ENCODE data around the gene RPS6KA4. TPM values are rescaled to one million over a fixed set of nuclear protein-coding genes. Genes with fewer than 3 reads are reported as not detected.
A peak's percentile ranks its signal among the peaks of the same experiment; 100 is the strongest.
"Not testable (repeated sequence)": the region's sequence is repeated elsewhere in the genome, so short reads cannot be mapped to it uniquely, and the experiment has no call there.

Gene RPS6KA4
- total RNA-seq, 1 donor from 2014 or later, result 37.5 TPM

- no peak for DNase-seq (ENCODE audit: low spot score)
- Mint-ChIP-seq H3K9me3 (ENCODE audit: unreplicated experiment) (no peaks in the 10 kb centered on the region), H3K4me3 (ENCODE audit: unreplicated experiment) (no peak overlapping the region), H3K27ac (ENCODE audit: unreplicated experiment) (no peak overlapping the region), H3K36me3 (ENCODE audit: low read depth, unreplicated experiment) (peaks cover 3% of the 10 kb centered on the region), H3K4me1 (ENCODE audit: unreplicated experiment) (peaks cover 13% of the 10 kb centered on the region), H3K27me3 (ENCODE audit: unreplicated experiment) (peaks cover 9% of the 10 kb centered on the region)
- no peak for TF ChIP-seq CTCF (IDR thresholded peaks at IDR 0.05; ENCODE audit: unreplicated experiment)
These were observed 50.9 kb downstream of the RPS6KA4 start for GRCh38 chr11:64409707-64410403.

GRCh38 chr11:64410404-64410734 lies 51.4 kb downstream of the RPS6KA4 start:
- Mint-ChIP-seq H3K27me3 (ENCODE audit: unreplicated experiment) (peaks cover 14% of the 10 kb centered on the region), H3K27ac (ENCODE audit: unreplicated experiment) (no peak overlapping the region), H3K4me1 (ENCODE audit: unreplicated experiment) (peaks cover 18% of the 10 kb centered on the region), H3K4me3 (ENCODE audit: unreplicated experiment) (no peak overlapping the region), H3K9me3 (ENCODE audit: unreplicated experiment) (no peaks in the 10 kb centered on the region), H3K36me3 (ENCODE audit: low read depth, unreplicated experiment) (peaks cover 3% of the 10 kb centered on the region)
- DNase-seq (ENCODE audit: low spot score), result no peak
- no peak for TF ChIP-seq CTCF (IDR thresholded peaks at IDR 0.05; ENCODE audit: unreplicated experiment)

DNA sequence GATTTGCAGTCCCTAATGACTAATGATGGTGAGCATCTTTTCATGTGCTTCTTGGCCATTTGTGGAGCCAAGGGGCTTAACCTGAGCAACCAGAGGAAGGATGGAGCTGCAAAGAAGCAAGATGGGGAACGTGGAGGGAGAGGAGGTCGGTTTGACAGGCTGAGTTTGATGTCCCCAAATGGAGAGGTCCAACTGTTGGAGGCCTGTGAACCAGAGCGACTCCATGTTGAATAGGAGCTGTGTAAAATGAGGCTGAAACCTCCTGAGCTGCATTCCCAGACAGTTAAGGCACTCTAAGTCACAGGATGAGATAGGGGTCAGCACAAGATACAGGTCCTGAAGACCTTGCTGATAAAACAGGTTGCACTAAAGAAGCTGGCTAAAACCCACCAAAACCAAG lies 54.5 kb downstream of the RPS6KA4 start:
- DNase-seq (ENCODE audit: low spot score), result no peak
- H3K4me1 Mint-ChIP-seq (ENCODE audit: unreplicated experiment), result peaks cover 12% of the 10 kb centered on the region
- H3K27ac Mint-ChIP-seq (ENCODE audit: unreplicated experiment), result no peak overlapping the region
- no peak overlapping the region for H3K4me3 Mint-ChIP-seq (ENCODE audit: unreplicated experiment)
- no peaks in the 10 kb centered on the region for H3K9me3 Mint-ChIP-seq (ENCODE audit: unreplicated experiment)
- no peaks in the 10 kb centered on the region for H3K36me3 Mint-ChIP-seq (ENCODE audit: low read depth, unreplicated experiment)
- peaks cover 15% of the 10 kb centered on the region for H3K27me3 Mint-ChIP-seq (ENCODE audit: unreplicated experiment)
- TF ChIP-seq CTCF (IDR thresholded peaks at IDR 0.05; ENCODE audit: unreplicated experiment), result no peak

DNA sequence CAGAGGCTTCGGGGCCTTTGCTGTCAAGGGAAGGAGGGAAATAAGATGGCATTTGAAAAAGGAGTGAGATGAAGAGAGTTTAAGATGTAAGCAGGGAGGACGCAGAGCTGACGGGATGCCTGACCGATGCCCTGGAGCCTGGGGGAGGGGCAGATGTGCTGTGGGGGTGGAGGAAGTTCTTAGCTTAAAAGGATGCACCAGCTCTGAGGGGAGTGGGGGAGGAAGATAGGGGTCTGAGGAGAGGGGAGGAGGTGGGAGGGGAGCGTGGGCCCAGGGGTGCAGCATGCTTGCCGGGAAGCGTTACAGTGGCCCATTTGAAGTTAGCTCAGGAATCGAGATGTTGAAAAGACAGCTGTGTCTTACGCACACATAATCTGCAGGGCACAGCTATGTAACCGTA lies 56.3 kb downstream of the RPS6KA4 start:
- DNase-seq (ENCODE audit: low spot score), result peak; percentile 17
- H3K27me3 Mint-ChIP-seq (ENCODE audit: unreplicated experiment), result peaks cover 21% of the 10 kb centered on the region
- H3K36me3 Mint-ChIP-seq (ENCODE audit: low read depth, unreplicated experiment), result no peaks in the 10 kb centered on the region
- H3K27ac Mint-ChIP-seq (ENCODE audit: unreplicated experiment), result no peak overlapping the region
- H3K4me3 Mint-ChIP-seq (ENCODE audit: unreplicated experiment), result no peak overlapping the region
- no peak for TF ChIP-seq CTCF (IDR thresholded peaks at IDR 0.05; ENCODE audit: unreplicated experiment)
- H3K9me3 Mint-ChIP-seq (ENCODE audit: unreplicated experiment), result no peaks in the 10 kb centered on the region
- H3K4me1 Mint-ChIP-seq (ENCODE audit: unreplicated experiment), result peaks cover 12% of the 10 kb centered on the region

DNA sequence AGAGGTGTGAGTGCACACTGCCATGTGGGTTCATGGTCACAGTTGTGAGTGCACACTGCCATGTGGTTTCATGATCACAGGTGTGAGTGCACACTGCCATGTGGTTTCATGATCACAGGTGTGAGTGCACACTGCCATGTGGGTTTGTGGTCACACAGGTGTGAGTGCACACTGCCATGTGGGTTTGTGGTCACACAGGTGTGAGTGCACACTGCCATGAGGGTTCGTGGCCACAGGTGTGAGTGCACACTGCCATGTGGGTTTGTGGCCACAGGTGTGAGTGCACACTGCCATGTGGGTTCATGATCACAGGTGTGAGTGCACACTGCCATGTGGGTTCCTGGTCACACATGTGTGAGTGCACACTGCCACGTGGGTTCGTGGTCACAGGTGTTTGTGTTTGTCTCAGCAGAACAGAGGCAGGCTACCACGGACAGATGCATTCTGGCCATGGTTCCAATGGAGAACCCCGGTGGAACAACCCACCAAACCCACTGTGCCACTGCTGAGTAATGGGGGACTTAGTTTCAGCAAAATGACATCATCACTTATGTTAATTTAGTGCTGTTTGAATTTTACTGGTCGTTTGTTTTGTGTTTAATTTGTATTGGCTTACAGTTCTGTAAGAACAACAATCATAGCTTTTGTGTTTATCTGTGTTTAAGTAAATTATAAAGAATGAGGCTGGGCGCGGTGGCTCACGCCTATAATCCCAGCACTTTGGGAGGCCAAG lies 57.2 kb downstream of the RPS6KA4 start:
- no peak overlapping the region for H3K27ac Mint-ChIP-seq (ENCODE audit: unreplicated experiment)
- peaks cover 9% of the 10 kb centered on the region for H3K4me1 Mint-ChIP-seq (ENCODE audit: unreplicated experiment)
- H3K27me3 Mint-ChIP-seq (ENCODE audit: unreplicated experiment), result peaks cover 21% of the 10 kb centered on the region
- TF ChIP-seq CTCF (IDR thresholded peaks at IDR 0.05; ENCODE audit: unreplicated experiment), result no peak
- DNase-seq (ENCODE audit: low spot score), result no peak
- no peaks in the 10 kb centered on the region for H3K9me3 Mint-ChIP-seq (ENCODE audit: unreplicated experiment)
- H3K36me3 Mint-ChIP-seq (ENCODE audit: low read depth, unreplicated experiment), result no peaks in the 10 kb centered on the region
- H3K4me3 Mint-ChIP-seq (ENCODE audit: unreplicated experiment), result no peak overlapping the region

DNA sequence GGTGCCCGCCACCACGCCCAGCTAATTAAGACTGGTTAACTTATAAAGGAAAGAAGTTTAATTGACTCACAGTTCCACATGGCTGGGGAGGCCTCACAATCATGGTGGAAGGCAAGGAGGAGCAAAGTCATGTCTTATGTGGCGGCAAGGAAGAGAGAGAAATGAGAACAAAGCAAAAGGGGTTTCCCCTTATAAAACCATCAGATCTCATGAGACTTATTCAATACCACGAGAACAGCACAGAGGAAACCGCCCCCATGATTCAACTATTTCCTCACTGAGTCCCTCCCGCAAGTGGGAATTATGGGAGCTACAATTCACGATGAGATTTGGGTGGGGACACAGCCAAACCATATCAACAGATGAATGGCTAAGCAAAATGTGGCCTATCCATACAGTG lies 59.3 kb downstream of the RPS6KA4 start:
- not testable (repeated sequence) for H3K9me3 Mint-ChIP-seq (ENCODE audit: unreplicated experiment); H3K27ac Mint-ChIP-seq (ENCODE audit: unreplicated experiment); H3K4me3 Mint-ChIP-seq (ENCODE audit: unreplicated experiment); H3K36me3 Mint-ChIP-seq (ENCODE audit: low read depth, unreplicated experiment); DNase-seq (ENCODE audit: low spot score)
- Mint-ChIP-seq H3K27me3 (ENCODE audit: unreplicated experiment) (peaks cover 20% of the 10 kb centered on the region), H3K4me1 (ENCODE audit: unreplicated experiment) (peaks cover 18% of the 10 kb centered on the region)

Measured in endothelial cell (in vitro differentiated cells).